AG08396 (cell line): ENCODE data around the gene CSRP3.
"Not testable (repeated sequence)": the region's sequence is repeated elsewhere in the genome, so short reads cannot be mapped to it uniquely, and the experiment has no call there.

Experiments
- DNase-seq: peaks from one replicate; pipeline ENCODE4 v3.0.0; 2012; ENCODE audit warnings: low spot score, mixed read lengths

The CSRP3 gene

DNA sequence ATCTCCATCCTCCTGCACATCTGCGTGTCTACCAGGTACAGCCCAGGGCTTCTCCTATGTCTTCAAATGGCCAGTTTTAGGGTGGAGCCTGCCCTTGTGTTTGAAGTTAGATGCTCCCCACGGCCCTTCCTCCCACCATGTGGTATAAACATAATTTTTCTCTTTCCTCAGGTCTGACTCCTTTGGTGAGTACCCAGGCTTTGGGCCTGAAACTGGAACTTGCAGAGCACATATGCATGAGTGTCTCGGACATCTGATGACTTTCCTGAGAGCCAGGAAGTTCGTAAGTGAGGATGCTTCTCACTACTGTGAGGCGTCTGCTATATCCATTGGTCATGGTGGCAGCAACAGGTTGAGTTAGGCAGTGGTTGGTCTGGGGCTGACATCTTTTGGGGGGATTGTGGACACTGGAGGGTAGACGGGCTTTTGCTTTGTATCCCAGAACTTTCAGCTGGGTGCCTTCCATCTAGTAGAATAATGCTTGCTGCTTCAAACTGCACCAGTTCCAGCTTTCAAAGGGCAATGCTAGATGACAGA is 16.2 kb downstream of the CSRP3 start:
- no peak for DNase-seq

DNA sequence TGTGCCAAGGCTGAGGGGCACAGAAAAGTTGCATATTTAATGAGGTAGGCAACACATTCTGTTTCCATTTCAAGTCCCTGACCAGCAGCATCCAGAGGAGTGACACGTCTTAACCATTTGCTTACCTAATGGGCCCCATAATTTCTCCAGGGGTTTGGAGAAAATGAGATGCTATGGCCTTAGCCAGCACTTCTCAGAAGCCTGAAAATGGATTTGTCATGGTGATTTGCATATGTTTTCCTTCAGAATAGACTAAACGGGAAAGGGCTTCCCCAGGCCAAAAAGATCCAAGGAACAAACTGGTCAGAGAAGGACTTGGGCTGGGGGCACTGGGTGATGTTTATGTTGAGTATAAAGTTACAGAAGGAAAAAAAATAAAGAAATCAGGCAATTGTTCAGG is 16.7 kb downstream of the CSRP3 start:
- DNase-seq, result no peak

DNA sequence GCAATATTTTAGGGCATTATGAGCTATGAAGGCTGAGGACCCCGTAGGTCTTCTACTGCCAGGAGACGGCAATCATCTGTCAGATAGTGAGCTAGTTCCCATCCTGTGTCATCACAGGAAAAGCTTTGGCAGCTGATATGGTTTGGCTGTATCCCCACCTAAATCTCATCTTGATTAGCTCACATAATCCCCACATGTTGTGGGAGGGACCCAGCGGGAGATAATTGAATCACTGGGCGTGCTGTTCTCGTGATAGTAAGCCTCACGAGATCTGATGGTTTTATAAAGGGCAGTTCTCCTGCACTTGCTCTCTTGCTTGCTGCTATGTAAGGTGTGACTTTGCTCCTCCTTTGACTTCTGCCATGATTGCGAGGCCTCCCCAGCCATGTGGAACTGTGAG is 18.1 kb downstream of the CSRP3 start:
- no peak for DNase-seq

DNA sequence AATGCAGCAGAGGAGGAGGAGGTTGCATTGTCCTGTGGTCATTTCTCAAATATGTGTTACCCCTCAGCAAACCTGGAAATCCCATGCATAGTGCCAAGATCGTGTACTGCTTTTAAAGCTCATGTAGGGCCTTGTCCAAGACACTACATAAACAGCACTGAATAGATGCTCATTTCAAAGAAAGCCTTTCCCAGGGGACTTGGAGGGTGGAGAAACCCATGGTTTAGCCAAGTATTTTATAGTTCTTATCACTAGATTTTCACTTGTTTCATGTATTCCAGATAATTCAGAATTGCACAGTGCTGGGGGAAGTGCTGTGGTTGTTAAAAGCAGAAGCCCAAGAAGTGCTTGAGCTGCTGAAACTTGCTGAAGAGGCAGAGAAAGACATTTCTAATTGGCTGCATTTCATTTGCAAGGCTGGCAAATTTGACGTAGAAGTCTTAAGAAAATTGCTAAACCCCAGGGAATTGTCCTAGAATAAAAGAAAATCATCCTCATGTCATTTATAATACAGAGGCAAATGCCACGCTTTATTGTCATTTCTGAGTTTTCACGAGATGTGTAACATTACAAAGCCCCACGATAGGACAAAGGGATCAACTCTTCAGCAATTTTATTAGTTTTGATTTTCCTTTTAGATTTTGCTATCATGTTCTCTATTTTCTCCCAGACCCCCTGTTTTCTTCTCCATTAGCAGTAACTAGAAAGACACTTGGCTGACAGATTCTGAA is 20.1 kb downstream of the CSRP3 start:
- DNase-seq, result no peak

DNA sequence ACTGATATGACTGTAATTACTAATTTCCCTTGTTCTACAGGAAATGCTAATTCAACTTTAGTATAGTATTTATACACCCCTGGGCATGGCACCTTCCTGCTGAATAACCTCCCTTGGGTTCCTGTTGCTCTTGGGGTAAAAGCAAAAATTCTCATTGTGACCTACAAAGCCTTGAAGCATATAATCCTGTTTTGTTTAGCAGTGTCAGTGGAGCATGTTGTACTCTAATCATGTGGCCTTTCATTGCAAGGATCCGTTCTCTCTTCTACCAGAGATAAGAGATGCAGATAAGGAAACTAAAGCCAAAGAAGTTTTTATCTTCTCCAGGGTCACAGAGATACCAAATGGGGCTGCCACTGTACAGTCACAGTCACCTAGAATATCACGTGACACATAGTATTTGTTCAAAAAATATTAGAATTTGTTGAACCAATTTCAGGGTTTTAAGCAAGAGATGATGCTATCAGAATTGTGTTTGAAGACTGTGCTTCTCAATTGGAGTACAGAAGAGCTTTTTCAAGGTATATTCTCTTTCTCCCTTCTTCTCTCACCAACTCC is 25.1 kb downstream of the CSRP3 start:
- DNase-seq, result no peak

DNA sequence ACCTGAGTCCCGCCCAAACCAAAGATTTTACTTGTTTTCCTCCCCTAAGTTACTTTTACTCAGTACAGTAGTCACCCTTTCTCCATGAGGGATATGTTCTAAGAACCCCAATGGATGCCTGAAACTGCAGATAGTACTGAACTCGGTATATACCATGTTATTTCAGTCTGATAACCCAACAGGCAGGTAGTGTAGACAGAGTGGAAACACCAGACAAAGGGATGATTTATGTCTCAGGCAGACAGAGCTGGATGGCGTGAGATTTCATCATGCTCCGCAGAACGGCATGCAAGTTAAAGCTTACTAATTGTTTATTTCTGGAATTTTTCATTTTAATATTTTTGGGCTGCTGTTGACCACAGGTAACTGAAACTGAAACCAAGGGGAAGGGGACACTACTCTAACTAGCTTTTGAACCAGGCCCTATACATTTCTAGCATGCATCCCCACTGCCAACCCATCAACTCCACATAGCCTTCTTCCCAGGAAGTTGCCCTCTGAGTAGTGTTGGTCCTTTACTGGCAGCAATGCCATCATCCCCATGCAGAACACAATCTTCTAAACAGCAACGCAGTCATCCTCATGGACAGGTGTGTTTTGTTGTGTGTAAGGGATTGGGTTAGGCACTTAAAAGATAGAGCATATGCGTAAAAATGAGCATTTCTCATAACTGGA is 27.7 kb downstream of the CSRP3 start:
- no peak for DNase-seq

DNA sequence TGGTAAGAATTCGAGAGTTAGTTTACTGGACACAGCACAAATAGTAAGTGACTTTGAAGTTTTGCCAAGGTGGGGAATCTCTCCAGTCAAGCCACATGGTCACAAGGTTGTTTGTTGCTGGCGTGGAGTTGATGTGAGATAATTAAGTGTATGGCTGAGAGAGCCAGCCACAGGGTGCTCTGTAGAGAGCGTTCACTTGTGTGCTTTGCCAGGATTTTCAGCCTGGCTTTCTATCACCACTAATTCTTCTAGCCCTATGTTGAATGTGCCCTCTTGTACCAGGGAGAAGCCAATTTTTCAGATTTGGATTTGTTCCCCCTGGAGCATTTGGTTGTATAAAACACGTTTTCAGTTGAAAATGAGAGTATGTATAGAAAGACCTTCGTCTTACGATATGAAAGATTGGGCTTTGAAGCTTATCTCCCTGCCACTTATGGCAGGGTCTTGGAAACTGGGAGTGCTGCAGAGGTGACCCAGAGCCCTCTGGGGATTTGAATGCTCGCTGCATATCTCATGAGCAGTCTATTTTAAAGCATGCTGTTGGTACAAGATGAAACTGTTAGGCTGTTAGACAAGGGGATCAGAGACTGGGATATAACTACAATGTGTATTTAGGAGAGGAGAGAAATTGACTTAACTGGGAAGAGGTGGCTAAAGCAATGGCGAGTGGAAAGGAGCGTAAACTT is 28.6 kb downstream of the CSRP3 start:
- DNase-seq, result no peak

DNA sequence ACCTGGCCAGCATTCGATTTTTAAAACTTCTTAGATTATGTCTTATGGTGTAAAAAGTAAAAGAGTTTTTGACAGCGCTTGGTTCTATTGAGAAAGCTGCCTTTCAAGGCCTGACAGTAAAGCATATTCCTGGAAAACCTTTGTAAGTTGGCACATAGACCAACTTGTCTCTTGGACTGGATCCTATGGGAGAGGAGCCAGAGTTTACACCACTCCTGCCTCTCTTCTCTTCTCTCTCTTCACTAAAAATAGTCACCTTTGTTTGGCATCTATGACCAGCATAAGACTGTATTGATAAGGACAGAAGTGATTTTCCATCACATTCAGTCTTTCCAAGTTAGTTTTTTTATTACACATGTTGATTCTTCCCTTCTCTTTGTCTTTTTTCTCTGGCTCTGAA is 33.7 kb downstream of the CSRP3 start:
- no peak for DNase-seq

DNA sequence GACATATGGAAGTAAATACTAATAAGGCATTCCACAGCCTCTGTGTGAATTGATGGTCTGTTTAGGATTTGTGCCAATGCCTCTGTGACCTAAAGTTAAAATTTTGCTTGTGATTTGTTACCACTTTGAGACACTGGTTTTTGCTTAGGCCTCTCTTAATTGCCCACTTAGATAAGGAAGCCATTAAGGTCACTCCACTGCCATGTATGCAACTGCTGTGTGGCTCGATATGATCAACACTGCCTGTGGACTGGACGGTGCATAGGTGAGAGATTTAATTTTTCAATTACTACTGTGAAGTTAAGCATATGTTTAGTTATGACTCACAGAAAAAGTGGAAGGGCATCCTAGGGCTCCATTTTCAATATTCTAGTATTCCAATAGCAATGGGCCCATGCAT is 36.9 kb downstream of the CSRP3 start:
- no peak for DNase-seq

DNA sequence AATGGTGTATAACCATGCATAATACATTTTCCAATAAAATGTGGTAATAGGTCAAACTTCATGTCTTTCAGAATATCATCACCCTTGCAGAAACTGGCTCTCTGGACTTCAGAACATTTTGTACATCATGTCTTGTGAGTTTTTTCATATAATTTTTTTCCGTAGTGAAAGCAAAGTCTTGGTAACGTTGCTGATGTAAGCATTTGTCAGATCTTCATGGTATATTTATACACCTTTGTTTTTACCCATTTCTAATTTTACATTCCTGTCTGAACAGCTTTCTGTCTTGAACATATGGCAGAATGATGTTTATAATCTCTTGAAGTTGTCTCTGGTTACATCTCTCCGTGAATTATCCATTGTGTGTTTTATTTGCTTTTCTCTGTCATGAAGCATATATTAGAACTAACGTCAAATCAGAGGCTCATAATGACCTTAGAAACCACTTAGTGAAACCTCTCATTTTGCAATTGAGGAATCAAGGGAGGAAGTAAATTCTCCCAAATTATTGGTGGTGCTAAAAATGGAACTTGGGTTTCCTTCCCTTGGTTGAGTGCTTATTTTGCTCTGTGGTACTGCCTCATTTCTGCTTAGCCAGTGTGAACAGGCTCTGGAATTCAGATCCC is 37.4 kb downstream of the CSRP3 start:
- no peak for DNase-seq

DNA sequence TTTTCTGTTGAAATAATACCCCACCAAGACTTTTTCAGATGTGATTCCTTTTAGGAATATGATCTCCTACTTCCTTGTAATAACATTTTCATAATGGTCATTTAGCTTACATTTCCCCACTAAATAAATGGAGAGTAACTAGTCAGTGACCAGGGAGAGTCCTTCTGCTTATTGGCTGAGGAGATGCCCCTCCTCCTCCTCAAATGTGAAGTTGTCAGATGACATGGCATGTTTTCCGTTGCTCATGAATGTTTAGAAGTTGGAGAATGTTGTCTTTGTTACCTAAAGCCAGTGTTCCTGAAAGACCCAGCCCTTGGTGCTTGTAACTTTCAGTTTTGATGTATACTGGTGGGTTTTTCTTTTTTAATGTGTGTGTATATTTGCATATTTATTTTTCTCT is 38.2 kb downstream of the CSRP3 start:
- DNase-seq, result no peak

DNA sequence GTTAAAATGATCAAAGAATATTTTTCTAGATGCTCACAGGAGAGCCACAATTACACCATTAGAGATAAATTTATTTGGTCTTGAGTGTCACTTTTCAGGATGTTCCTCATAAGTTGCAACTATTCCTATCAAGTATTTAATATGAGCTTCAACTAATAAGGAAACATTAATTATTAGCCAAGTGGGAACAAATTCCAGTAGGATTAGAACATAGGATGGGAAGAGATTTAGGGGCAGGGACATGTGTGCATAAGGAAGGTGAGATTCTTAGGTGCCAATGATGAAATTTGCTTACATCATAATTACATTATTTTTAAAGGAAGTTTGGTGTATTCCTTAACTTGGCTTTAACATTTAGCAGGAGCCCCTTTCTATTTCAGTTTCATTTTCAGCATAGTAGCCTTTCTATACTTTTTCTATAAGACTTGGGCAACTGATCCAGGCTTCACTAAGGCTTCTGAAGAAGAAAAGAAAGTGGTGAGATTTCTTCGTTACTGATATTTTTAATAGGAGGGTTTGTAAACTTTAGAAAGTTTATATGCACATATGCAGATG is 38.8 kb downstream of the CSRP3 start:
- no peak for DNase-seq

DNA sequence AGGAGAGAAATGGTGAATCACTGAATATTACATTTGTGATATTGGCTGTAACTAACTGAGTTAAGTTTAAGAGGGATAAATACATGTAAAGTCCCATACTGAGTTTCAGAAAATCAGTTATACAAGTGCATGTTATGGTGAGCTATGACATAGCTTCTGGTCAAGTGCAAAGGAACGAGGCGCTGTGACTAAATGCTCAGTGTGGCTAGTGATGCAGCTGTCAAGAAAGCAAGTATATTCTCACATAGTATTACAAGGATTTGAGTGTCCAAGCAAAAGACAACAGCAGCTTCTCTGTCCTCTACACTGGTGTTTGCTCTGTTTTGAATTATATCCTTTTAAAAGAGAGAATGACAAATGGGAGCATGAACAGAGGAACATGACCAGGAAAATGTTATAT is 40.1 kb downstream of the CSRP3 start:
- DNase-seq, result no peak

DNA sequence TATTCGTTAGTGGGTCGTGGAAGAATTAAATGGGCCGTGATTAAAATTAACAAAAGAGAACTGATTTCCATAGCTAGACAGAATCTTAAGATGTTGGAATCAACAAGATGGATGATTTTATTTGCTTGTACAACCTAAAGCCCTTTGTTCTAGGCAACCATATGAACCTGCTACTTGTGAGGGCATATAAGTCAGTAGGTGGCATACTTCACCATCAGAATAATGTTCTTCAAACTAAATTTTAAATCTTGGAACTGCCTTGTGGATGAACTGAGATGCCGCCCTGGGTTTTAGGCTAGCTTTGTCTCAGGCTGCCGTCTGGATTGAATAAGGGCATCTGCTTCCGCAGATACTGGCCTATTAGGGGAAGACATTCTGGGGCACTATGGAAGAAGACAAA is 40.9 kb downstream of the CSRP3 start:
- DNase-seq, result no peak

DNA sequence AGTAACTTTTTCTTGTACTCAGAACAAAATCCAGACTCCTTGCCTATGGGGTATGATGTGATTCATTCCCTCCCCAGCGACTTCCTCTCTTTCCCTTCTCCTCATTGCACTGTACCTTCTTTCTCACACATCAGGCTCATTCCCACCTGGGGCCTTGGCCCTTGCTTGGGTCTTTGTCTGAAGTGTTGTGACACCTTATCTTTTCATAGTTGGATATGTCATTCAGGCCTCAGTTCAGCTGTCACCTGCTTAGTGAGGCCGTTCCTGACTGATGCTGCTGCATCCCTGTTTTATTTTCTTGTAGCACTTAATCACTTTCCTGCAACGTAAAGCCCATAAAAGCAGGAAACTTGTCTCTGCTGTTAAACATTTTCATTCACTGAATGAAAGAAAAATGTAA is 44.9 kb downstream of the CSRP3 start:
- DNase-seq, result no peak

DNA sequence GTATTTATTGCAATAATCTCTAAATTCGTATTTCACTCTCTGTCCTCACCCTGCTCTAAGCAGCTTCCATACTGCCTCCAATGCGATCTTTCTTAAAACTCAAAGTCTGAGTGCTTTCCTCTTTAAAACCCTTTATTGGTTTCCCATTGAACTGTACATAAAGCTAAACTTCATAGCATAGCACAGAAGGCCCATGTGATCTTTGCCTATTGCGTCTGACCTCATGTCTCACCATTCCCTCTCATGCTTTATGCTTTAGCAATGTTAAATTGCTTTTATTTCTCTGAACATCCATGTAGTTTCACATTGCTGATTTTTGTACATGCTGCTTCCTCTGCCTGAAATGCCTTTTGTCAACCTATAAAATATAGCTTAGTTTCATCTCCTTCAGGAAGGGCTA is 56.5 kb downstream of the CSRP3 start:
- DNase-seq, result no peak

DNA sequence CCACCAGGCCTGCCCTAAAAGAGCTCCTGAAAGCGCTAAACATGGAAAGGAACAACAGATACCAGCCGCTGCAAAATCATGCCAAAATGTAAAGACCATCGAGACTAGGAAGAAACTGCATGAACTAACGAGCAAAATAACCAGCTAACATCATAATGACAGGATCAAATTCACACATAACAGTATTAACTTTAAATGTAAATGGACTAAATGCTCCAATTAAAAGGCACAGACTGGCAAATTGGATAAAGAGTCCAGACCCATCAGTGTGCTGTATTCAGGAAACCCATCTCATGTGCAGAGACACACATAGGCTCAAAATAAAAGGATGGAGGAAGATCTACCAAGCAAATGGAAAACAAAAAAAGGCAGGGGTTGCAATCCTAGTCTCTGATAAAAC is 64.9 kb downstream of the CSRP3 start:
- not testable (repeated sequence) for DNase-seq

DNA sequence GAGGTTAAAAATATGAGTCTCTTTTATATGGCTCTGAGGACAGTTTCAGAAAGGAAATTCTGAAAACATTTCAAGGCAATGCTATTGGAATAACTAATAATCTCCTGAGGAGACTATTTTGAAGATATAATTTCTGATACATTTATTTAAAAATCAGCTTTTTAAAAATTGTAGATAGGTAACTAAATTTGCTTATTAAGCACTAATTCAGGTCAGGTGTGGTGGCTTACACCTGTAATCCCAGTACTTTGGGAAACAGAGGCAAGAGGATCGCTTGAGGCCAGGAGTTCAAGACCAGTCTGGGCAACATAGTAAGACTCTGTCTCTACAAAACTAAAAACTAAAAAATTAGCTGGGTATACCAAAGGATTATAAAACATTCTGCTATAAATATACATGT is 67.8 kb downstream of the CSRP3 start:
- DNase-seq, result no peak
